NCI-H82 treated with DMSO at 0.1 percent for 48 hours (cell line): Measurements from ENCODE around the gene ERAL1.
"Not testable (repeated sequence)": the region's sequence is repeated elsewhere in the genome, so short reads cannot be mapped to it uniquely, and the experiment has no call there.

Experiments used
- DNase-seq: peaks from one replicate; lab custom pipeline; 2025; ENCODE audit not compliant: unreplicated experiment; lab: John Stamatoyannopoulos, UW

Gene ERAL1

DNA sequence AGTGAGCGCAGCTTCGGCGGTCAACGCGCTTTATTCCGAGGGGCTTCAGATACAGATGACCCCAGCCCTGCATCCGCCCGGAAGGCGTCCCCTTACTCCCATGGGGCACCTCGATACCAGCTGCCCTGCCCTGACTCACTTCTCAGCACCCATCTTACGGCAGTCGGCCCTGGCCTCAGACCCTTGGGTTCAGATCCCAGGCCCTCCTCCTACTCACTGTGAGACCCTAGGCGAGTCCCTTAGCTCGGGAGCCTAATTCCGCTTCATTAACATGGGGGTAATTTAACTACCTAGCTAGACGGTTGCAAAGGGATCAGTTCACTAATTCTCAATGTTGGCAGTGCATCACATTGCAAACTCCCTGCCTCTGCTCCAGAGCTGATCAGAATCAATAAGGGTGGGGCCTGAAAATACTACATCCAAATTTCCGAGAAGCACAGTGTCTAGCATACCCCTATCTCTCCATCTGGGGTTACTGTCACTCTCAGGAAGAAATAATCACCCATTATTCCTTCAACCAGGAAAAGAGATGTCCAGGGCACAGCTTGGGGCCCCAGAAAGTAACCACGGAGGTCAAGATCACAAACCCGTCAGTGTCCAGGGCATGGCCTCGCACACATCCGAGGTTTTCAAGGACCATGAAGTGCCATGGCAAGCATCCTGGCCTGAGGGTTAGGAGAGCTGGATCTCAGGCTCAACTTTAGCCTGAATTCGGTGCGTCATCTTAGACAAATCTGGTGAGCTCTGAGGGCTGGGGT is 43.1 kb downstream of the ERAL1 start:
- DNase-seq, result no peak

DNA sequence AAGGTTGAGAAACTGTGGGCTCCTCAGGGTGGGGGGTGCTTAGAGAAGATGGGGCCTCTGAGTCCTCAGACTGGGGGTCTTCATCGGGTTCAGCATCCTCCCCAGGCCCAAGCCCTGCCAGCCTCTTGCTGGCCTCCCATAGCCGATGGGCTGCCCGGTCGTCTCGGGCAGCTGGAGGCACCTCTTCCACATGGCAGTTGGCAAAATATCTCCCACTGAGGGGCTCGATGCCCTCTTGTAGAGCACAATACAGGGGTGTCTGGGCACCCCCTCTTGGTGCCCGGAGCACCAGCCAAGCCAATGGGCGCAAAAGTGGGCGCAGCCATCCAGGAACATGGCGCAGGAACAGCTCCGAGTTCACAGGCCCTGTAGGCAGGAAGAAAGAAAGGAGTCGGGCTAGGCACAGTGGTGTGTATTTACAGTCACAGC is 43.7 kb downstream of the ERAL1 start:
- DNase-seq, result no peak

- DNase-seq, result no peak
Observed at GRCh38 chr17:28899212-28899815, 44.5 kb downstream of the ERAL1 start.

DNA sequence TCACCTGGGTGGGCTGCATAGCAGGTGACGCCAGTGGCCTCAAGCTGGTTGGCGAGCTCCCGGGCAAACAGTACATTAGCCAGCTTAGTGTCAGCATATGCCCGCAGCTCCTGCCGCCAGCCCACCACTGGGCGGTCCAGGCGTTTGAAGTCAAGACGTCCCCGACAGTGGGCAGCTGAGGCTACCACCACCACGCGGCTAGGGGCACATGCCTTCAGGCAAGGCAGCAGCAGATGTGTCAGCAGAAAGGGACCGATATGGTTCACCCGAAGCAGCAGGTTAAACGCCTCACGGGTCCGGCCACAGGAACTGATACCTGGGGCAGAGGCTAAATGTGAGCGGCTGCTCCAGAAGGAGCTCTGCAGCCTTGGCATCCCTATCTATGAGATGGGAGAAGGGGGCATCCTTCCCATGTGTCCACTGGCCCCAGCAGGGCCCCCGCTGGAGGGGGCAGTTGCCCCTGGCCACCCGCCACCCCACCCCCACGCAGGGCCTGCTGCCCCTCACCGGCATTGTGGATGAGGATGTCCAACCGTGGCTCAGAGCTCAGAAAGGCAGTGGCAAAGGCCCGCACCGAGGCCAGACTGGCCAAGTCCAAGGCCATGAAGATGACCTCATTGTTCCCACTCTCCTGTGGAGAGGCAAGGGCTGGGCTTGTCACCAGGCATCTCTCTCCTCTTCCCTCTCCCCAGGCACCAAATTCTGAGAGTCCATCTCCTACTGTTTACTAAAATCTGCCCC is 46.3 kb downstream of the ERAL1 start:
- DNase-seq, result no peak

DNA sequence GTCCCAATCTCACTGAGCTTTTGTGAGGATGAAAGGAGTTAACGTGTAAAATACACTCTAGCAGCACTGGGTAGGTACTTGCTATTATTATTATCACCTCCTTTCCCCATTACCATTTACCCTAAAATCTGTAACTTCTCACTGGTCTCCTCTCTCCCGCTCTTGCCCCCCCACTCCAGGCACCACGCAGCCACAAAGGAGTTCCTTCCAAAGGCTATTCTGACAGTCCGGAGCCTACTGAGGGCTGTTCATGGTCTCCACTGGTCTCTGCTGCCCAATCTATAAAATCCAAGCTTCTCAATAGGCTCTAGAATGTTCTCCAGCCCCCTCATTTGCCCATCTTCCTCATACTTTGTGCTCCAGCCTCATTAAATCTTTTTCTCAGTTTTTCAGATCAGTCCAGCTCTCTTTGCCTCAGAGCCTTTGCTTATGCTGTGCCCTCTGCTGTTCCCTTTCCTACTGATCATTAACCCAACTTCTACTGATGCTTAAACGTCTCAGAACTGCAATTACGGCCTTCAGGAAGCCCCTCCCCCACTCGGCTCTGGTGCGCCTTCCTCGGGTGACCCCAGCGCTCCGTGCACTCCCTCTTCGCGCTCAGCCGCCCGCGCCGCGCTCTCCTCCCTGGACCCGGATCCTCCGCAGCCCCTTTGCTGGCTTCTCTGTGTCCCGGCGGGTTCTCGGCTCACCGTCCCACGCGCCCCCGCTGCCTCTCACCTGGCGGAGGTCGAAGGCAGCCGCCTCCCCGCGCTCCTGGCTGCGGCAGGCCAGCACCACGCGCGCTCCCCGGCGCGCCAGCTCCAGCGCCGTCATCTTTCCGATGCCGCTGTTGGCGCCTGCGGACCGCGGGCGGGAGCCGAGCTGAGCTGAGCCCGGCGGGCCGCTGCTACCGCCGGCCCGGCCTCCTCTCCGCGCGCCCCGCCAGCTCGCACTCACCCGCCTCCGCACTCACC is 47.3 kb downstream of the ERAL1 start:
- DNase-seq, result peak; percentile 45

DNA sequence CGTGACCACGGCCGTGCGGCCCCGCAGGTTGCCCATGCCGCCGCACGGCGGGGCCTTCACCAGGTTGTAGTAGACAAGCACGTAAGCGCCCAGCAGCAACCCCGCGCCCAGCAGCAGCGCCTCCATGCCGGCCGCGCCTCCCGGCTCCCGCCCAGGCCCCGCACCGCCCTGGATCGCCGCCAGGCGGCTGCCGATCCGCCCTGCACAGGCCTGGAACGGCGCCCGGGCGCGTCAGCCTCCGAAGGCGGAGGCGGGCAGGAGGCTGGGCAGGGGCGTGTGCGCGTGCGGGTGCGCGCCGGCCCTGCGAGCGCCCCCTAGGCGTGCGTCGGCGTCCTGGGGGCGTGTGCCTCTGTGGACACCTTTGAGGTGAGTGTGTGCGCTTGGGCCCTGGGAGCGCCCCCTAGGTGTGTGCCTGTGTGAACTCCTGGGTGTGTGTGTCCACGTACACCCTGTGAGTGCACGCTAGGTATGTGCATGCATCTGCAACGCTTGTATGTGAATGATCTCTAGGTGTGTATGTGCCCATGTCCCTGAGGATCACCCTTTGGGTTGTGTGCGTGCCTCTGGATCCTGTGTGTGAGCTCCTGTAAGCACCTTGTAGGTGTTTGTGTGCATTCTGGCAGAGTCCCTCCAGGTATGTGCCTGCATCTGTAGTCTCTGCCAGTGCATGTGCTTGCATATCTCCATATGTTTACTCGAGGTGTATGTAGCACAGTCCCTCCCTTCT is 48.2 kb downstream of the ERAL1 start, which contains the start of gene DHRS13:
Gene DHRS13, minus strand, starts transcription at position 261 of the 727 bp plus-strand sequence. Its CDS starts 135 bp downstream, at position 126.
- DNase-seq, result peak; percentile 87

DNA sequence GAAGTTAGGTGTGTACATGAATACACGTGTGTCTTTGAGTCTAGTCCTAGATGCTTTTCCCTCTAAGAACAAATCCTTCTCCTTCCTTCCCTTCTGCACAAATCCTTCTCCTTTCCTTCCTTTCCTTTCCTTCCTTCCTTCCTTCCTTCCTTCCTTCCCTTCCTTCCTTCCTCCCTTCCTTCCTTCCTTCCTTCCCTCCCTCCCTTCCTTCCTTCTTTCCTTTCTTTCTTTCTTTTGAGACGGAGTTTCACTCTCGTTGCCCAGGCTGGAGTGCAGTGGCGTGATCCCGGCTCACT is 48.7 kb downstream of the ERAL1 start:
- DNase-seq, result not testable (repeated sequence)

GRCh38 chr17:28904800-28905199 is 50.0 kb downstream of the ERAL1 start:
- peak; percentile 6 for DNase-seq

DNA sequence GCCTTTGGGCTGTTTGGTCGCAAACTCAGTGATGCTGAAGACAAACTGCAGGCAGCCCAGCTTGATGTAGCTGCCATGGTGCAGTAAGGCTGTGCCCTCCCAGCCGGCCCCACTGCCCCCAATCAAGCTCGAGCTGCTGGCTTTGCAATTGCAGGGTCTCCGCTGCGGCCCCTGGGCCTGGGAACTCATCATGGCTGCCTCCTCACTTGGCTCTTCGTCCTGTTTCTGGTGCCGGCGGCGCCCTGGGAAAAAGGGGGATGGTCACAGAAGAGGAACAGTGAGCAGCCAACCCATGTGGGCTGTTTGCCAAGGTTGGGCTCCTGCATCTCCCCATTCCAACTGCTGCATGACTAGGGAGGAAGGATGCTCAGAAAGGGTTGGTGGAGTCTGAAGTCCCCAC is 51.5 kb downstream of the ERAL1 start:
- DNase-seq, result no peak

GRCh38 chr17:28906706-28907438 is 52.1 kb downstream of the ERAL1 start:
- no peak for DNase-seq

- DNase-seq, result no peak
Observed at GRCh38 chr17:28907709-28908475, 53.1 kb downstream of the ERAL1 start.

- DNase-seq, result no peak
Observed at GRCh38 chr17:28908640-28909167, 53.9 kb downstream of the ERAL1 start.

DNA sequence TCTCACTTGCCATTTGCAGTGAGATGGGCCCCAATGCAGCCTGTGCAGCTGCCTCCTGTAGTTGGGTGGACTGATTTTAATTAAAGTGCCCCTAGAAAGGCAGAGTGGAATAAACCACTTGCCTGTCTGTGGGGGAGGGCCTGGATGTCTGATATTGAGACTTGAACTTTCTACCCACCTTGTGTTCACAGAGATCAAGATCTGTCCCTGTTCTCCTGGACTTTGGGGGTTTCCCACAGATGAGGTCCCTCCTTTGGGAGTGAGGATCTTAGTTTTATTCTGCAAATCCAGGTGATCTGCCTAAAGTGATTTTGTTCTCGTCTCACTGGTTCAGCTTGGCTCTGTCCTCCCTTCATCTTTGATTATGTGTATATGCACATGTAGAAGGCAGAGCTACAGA is 55.7 kb downstream of the ERAL1 start:
- DNase-seq, result no peak
